Raji (cell line): ENCODE data around the gene TCERG1L.

Source experiments
- POLR2A ChIP-seq: IDR thresholded peaks from 2 replicates; pipeline ENCODE4 v1.6.1; 2011; ENCODE audit warnings: low read depth, low read length, control low read depth; ENCODE audit not compliant: insufficient read depth

The TCERG1L gene

GRCh38 chr10:131112691-131113090 is 198.8 kb downstream of the TCERG1L start:
- no peak for TF ChIP-seq POLR2A

GRCh38 chr10:131111471-131112080 is 199.9 kb downstream of the TCERG1L start:
- no peak for TF ChIP-seq POLR2A

GRCh38 chr10:131111007-131111406 is 200.5 kb downstream of the TCERG1L start:
- TF ChIP-seq POLR2A = no peak

GRCh38 chr10:131110241-131110783 is 201.2 kb downstream of the TCERG1L start:
- no peak for TF ChIP-seq POLR2A

GRCh38 chr10:131109726-131110125 is 201.8 kb downstream of the TCERG1L start:
- no peak for TF ChIP-seq POLR2A

- TF ChIP-seq POLR2A = no peak
Measured at GRCh38 chr10:131109291-131109690, 202.2 kb downstream of the TCERG1L start.

GRCh38 chr10:131107970-131108369 is 203.6 kb downstream of the TCERG1L start:
- no peak for TF ChIP-seq POLR2A

GRCh38 chr10:131102676-131103075 is 208.8 kb downstream of the TCERG1L start:
- TF ChIP-seq POLR2A = no peak

- TF ChIP-seq POLR2A = no peak
Measured at GRCh38 chr10:131102147-131102546, 209.4 kb downstream of the TCERG1L start.

GRCh38 chr10:131099028-131099726 is 212.3 kb downstream of the TCERG1L start:
- no peak for TF ChIP-seq POLR2A

GRCh38 chr10:131098416-131098952 is 213.0 kb downstream of the TCERG1L start:
- no peak for TF ChIP-seq POLR2A

- TF ChIP-seq POLR2A = no peak
Measured at GRCh38 chr10:131096031-131096430, 215.5 kb downstream of the TCERG1L start.

GRCh38 chr10:131095313-131095580 is 216.3 kb downstream of the TCERG1L start:
- TF ChIP-seq POLR2A = no peak

GRCh38 chr10:131094527-131095312 is 216.8 kb downstream of the TCERG1L start:
- no peak for TF ChIP-seq POLR2A

GRCh38 chr10:131093795-131094366 is 217.6 kb downstream of the TCERG1L start:
- TF ChIP-seq POLR2A = no peak
